Liver (tissue), 9 donors: ENCODE data around the gene HYAL1. TPM values are rescaled to one million over a fixed set of nuclear protein-coding genes. Genes with fewer than 3 reads are reported as not detected.

Experiments
- DNase-seq: peaks from one replicate; pipeline ENCODE4 v3.0.0-alpha.2; 2017; ENCODE audit warnings: low spot score
- H3K27ac ChIP-seq, 2 donors: one replicate each; pipeline ENCODE4 v1.7.0; 2013; ENCODE audit warnings: inconsistent platforms in 2 of 2, low read length in 2 of 2, control low read depth in 1 of 2, low read depth in 1 of 2, mild to moderate bottlenecking in 1 of 2
- H3K27me3 ChIP-seq, 4 donors: one replicate each; pipeline versions ENCODE4 v1.6.1 to v1.7.0; 2013; ENCODE audit warnings: low read length in 3 of 4, inconsistent platforms in 1 of 4, mild to moderate bottlenecking in 1 of 4, moderate library complexity in 1 of 4; ENCODE audit not compliant: control insufficient read depth in 4 of 4, insufficient read depth in 4 of 4
- H3K36me3 ChIP-seq, 4 donors: one replicate each; pipeline versions ENCODE4 v1.6.1 to v1.7.0; 2013; ENCODE audit warnings: low read length in 3 of 4, mild to moderate bottlenecking in 3 of 4, low read depth in 1 of 4, moderate library complexity in 1 of 4; ENCODE audit not compliant: control insufficient read depth in 4 of 4, insufficient read depth in 3 of 4
- H3K4me1 ChIP-seq, 4 donors: one replicate each; pipeline versions ENCODE4 v1.6.1 to v1.7.0; 2013; ENCODE audit warnings: low read length in 3 of 4, mild to moderate bottlenecking in 3 of 4, moderate library complexity in 1 of 4; ENCODE audit not compliant: control insufficient read depth in 4 of 4, insufficient read depth in 4 of 4
- H3K4me3 ChIP-seq, 3 donors: one replicate each; pipeline versions ENCODE4 v1.6.1 to v1.7.0; 2013; ENCODE audit warnings: low read length in 3 of 3, control low read depth in 1 of 3, low read depth in 1 of 3, mild to moderate bottlenecking in 1 of 3
- H3K9ac ChIP-seq, 2 donors: one replicate each; pipeline ENCODE4 v1.7.0; 2013; ENCODE audit warnings: low read length in 2 of 2, mild to moderate bottlenecking in 2 of 2, moderate library complexity in 2 of 2, control low read depth in 1 of 2, low read depth in 1 of 2
- H3K9me3 ChIP-seq, 4 donors: one replicate each; pipeline versions ENCODE4 v1.6.1 to v1.7.0; 2013; ENCODE audit warnings: low read length in 3 of 4; ENCODE audit not compliant: control insufficient read depth in 4 of 4
- EGR1 ChIP-seq, 2 donors: IDR thresholded peaks; 2 replicates each; pipeline ENCODE4 v1.6.1; 2016 to 2018; ENCODE audit warnings: antibody characterized with exemption in 2 of 2, low read depth in 2 of 2
- FOXA1 ChIP-seq: IDR thresholded peaks from 2 replicates; pipeline ENCODE4 v1.6.1; 2016; ENCODE audit warnings: antibody characterized with exemption
- FOXA2 ChIP-seq: IDR thresholded peaks from 2 replicates; pipeline ENCODE4 v1.6.1; 2016; ENCODE audit warnings: antibody characterized with exemption
- HNF4A ChIP-seq, 2 donors: conservative IDR thresholded peaks; 2 replicates each; pipeline ENCODE4 v1.6.1; 2016; ENCODE audit warnings: antibody characterized with exemption in 2 of 2, mild to moderate bottlenecking in 2 of 2
- HNF4G ChIP-seq: IDR thresholded peaks from 2 replicates; pipeline ENCODE4 v1.6.1; 2016; ENCODE audit warnings: antibody characterized with exemption
- JUND ChIP-seq, 2 donors: IDR thresholded peaks; 2 replicates each; pipeline ENCODE4 v1.6.1; 2016; ENCODE audit warnings: antibody characterized with exemption in 2 of 2
- NR2F2 ChIP-seq: IDR thresholded peaks from 2 replicates; pipeline ENCODE4 v1.6.1; 2016; ENCODE audit warnings: antibody characterized with exemption
- RAD21 ChIP-seq, 2 donors: IDR thresholded peaks; 2 replicates each; pipeline ENCODE4 v1.6.1; 2016; ENCODE audit warnings: antibody characterized with exemption in 2 of 2, mild to moderate bottlenecking in 2 of 2
- RXRA ChIP-seq, 2 donors: IDR thresholded peaks; 2 replicates each; pipeline ENCODE4 v1.6.1; 2017 to 2018; ENCODE audit warnings: antibody characterized with exemption in 2 of 2, mild to moderate bottlenecking in 1 of 2
- TAF1 ChIP-seq: conservative IDR thresholded peaks from 2 replicates; pipeline ENCODE4 v1.6.1; 2016; ENCODE audit warnings: antibody characterized with exemption, mild to moderate bottlenecking
- YY1 ChIP-seq: IDR thresholded peaks from 2 replicates; pipeline ENCODE4 v1.6.1; 2016; ENCODE audit warnings: antibody characterized with exemption, mild to moderate bottlenecking
- WGBS: extraction: QIAGEN DNeasy Blood & Tissue Kit; methylation state at CpG from one replicate; pipeline ENCODE4 v1.1.7; 2013; 5-methylcytosine and 5-hydroxymethylcytosine counted together
- polyA plus RNA-seq, 2 donors: library from polyadenylated mRNA; stranded (reverse) in 1 of 2; unstranded in 1 of 2; fragments of 200-250 nt in 1 of 2; fragments of >200 nt in 1 of 2; fragmentation: Nextera tagmentation in 1 of 2; extraction: Ambion mirVana in 1 of 2; gene quantifications; one replicate each; pipeline versions ENCODE4 v1.2.1 to v1.2.3, GENCODE V29; 2013 to 2015
- total RNA-seq, 2 donors: library from RNA; depleted of rRNA; stranded (reverse); fragments of >200 nt; gene quantifications; one replicate each; pipeline ENCODE4 v1.2.3, GENCODE V29; 2014
- TF ChIP-seq, protein P1 (sequence below): IDR thresholded peaks from 2 replicates; pipeline ENCODE4 v1.6.1; 2016; ENCODE audit warnings: antibody characterized with exemption
- TF ChIP-seq, protein P2 (sequence below): fragments of 150-350 bp; IDR thresholded peaks from 2 replicates; pipeline ENCODE4 v1.5.1; 2017; ENCODE audit warnings: improper control_type of control experiment, low read depth, low read length; ENCODE audit not compliant: missing input control
- TF ChIP-seq, protein P3 (sequence below): IDR thresholded peaks from 2 replicates; pipeline ENCODE4 v1.6.1; 2016; ENCODE audit warnings: antibody characterized with exemption
- TF ChIP-seq, protein P4 (sequence below): IDR thresholded peaks from 2 replicates; pipeline ENCODE4 v1.6.1; 2016; ENCODE audit warnings: antibody characterized with exemption, mild to moderate bottlenecking
- TF ChIP-seq, protein P5 (sequence below): IDR thresholded peaks from 2 replicates; pipeline ENCODE4 v1.6.1; 2016; ENCODE audit warnings: antibody characterized with exemption
- donor health status: healthy.
- donor health status: healthy.
- donor health status: healthy.
- donor health status: healthy.
- donor health status: healthy.

HYAL1 gene
- total and polyA plus RNA-seq, 4 donors, result 82.3 to 156 (median 121) TPM

DNA sequence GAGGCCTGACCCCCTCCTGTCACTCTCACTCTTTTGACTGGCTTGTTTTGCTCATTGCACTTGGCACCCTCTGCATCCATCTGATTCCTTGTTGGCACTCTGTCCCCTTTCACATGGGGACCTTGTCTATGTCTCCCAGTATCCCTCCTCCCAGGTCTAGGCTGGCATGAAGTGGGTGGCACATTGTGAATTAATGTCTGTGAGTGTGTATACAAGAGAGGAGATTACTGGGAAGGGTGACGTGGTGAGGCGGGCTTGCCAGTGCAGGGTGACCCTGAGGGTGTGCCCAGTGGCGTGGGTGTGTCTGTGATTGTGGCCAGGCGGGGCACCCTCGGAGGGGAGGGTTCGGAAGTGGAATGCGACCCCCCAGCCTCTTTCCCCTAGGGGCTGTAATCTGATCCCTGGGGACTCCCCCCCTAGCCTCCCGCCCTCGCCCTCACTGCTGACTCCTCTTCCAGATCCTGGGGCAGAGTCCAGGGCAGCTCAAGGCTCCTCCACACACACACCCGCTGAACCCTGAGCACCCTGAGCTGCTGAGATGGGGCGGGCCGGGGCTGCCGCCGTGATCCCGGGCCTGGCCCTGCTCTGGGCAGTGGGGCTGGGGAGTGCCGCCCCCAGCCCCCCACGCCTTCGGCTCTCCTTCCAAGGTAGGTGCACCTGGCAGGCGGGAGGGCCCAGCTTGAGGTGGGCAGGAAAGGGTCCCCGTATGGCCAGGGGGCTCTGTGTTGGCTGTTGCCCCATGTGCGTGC is 34.5 kb downstream of the HYAL1 start, which contains the start of gene SEMA3B:
TSS of gene SEMA3B (plus strand) at position 445 of the 749 bp plus-strand sequence. CDS start at position 539, 94 bp downstream.
- H3K9ac ChIP-seq, result no peak within 1 kb of the TSS
- TF ChIP-seq, protein P1, sequence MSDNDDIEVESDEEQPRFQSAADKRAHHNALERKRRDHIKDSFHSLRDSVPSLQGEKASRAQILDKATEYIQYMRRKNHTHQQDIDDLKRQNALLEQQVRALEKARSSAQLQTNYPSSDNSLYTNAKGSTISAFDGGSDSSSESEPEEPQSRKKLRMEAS, result no peak
- TF ChIP-seq EGR1 (IDR thresholded peaks at IDR 0.05; ENCODE audit: low read depth in 2 of 2), result no peak
- no peak for TF ChIP-seq HNF4G
- no peak for TF ChIP-seq FOXA1
- no peak for TF ChIP-seq FOXA2
- no peak for TF ChIP-seq HNF4A (conservative IDR thresholded peaks at IDR 0.05)
- TF ChIP-seq, protein P2, sequence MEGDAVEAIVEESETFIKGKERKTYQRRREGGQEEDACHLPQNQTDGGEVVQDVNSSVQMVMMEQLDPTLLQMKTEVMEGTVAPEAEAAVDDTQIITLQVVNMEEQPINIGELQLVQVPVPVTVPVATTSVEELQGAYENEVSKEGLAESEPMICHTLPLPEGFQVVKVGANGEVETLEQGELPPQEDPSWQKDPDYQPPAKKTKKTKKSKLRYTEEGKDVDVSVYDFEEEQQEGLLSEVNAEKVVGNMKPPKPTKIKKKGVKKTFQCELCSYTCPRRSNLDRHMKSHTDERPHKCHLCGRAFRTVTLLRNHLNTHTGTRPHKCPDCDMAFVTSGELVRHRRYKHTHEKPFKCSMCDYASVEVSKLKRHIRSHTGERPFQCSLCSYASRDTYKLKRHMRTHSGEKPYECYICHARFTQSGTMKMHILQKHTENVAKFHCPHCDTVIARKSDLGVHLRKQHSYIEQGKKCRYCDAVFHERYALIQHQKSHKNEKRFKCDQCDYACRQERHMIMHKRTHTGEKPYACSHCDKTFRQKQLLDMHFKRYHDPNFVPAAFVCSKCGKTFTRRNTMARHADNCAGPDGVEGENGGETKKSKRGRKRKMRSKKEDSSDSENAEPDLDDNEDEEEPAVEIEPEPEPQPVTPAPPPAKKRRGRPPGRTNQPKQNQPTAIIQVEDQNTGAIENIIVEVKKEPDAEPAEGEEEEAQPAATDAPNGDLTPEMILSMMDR, result no peak
- no peak for TF ChIP-seq RAD21 (IDR thresholded peaks at IDR 0.05)
- TF ChIP-seq NR2F2, result no peak
- TF ChIP-seq YY1, result no peak
- no peak for TF ChIP-seq TAF1
- TF ChIP-seq, protein P3, sequence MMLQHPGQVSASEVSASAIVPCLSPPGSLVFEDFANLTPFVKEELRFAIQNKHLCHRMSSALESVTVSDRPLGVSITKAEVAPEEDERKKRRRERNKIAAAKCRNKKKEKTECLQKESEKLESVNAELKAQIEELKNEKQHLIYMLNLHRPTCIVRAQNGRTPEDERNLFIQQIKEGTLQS, result no peak
- no peak for TF ChIP-seq JUND (IDR thresholded peaks at IDR 0.05)
- TF ChIP-seq RXRA (IDR thresholded peaks at IDR 0.05), result no peak
- TF ChIP-seq, protein P4, sequence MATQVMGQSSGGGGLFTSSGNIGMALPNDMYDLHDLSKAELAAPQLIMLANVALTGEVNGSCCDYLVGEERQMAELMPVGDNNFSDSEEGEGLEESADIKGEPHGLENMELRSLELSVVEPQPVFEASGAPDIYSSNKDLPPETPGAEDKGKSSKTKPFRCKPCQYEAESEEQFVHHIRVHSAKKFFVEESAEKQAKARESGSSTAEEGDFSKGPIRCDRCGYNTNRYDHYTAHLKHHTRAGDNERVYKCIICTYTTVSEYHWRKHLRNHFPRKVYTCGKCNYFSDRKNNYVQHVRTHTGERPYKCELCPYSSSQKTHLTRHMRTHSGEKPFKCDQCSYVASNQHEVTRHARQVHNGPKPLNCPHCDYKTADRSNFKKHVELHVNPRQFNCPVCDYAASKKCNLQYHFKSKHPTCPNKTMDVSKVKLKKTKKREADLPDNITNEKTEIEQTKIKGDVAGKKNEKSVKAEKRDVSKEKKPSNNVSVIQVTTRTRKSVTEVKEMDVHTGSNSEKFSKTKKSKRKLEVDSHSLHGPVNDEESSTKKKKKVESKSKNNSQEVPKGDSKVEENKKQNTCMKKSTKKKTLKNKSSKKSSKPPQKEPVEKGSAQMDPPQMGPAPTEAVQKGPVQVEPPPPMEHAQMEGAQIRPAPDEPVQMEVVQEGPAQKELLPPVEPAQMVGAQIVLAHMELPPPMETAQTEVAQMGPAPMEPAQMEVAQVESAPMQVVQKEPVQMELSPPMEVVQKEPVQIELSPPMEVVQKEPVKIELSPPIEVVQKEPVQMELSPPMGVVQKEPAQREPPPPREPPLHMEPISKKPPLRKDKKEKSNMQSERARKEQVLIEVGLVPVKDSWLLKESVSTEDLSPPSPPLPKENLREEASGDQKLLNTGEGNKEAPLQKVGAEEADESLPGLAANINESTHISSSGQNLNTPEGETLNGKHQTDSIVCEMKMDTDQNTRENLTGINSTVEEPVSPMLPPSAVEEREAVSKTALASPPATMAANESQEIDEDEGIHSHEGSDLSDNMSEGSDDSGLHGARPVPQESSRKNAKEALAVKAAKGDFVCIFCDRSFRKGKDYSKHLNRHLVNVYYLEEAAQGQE, result no peak
- no peaks in the 10 kb centered on the region for H3K27me3 ChIP-seq
- no peaks in the 10 kb centered on the region for H3K9me3 ChIP-seq
- 62% methylated on average over 21 of the region's 21 CpGs for WGBS
- no peak for DNase-seq
- no peak within 1 kb of the TSS for H3K27ac ChIP-seq
- H3K4me3 ChIP-seq, result no peak within 1 kb of the TSS
- peaks cover 1 to 41% (median 17%) of the 10 kb centered on the region in 4 donors for H3K4me1 ChIP-seq
- no peaks in the 10 kb centered on the region for H3K36me3 ChIP-seq

DNA sequence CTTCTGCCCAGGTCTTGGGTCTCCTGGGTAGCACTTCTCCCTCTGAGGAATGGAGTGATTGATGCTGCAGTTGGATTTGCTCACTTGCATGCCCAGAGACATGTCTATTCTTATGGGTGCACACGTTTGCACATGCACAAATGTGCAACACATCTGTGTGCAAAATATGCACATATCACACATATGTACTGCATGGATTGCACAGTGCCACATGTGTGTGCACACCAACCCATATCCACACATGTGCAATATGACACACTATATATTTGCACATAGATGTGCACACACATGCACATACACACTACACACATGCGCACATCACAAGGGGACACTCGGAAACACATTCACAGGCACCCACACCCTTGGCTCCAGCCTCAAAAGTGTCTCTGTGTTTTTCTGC is 35.1 kb downstream of the HYAL1 start:
- Histone ChIP-seq H3K4me1 (peaks cover 1 to 38% (median 13%) of the 10 kb centered on the region in 4 donors), H3K36me3 (no peaks in the 10 kb centered on the region), H3K27me3 (no peaks in the 10 kb centered on the region), H3K27ac (no peak overlapping the region), H3K9me3 (no peaks in the 10 kb centered on the region), H3K4me3 (no peak overlapping the region), H3K9ac (no peak overlapping the region)
- no peak for DNase-seq
- no peak for TF ChIP-seq FOXA1
- TF ChIP-seq, protein P5, sequence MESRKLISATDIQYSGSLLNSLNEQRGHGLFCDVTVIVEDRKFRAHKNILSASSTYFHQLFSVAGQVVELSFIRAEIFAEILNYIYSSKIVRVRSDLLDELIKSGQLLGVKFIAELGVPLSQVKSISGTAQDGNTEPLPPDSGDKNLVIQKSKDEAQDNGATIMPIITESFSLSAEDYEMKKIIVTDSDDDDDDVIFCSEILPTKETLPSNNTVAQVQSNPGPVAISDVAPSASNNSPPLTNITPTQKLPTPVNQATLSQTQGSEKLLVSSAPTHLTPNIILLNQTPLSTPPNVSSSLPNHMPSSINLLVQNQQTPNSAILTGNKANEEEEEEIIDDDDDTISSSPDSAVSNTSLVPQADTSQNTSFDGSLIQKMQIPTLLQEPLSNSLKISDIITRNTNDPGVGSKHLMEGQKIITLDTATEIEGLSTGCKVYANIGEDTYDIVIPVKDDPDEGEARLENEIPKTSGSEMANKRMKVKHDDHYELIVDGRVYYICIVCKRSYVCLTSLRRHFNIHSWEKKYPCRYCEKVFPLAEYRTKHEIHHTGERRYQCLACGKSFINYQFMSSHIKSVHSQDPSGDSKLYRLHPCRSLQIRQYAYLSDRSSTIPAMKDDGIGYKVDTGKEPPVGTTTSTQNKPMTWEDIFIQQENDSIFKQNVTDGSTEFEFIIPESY, result no peak
- 68% methylated on average over 3 of the region's 3 CpGs for WGBS
